GM12801 (cell line): ENCODE results near the gene OSBPL9.

Experiments used
- TF ChIP-seq, protein P1 (sequence below): IDR thresholded peaks from one replicate; pipeline ENCODE4 v1.5.1; 2011; ENCODE audit warnings: control low read depth; ENCODE audit not compliant: insufficient read length; ENCODE audit errors: extremely low read depth

OSBPL9 gene

DNA sequence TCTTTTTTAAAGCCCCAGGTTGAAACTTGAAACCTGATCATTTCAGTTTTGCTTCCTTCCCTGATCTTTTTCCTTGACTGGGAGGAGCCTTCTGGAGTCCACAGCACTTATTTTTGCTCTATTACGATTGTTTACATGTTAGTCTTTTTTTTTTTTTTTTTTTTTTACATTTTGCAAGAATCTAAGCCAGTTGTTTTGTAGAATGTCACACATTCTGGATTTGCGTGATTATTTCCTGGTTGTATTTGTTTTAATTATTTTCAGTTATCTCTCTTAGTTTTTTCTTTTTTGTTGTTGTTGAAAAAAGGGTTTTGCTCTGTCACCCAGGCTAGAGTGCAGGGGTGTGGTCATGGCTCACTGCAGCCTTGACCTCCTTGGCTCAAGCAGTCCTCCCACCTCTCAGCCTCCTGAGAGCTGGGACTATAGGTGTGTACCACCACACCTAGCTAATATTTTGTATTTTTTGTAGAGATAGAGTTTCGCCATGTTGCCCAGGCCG, 32.8 kb downstream of the OSBPL9 start:
- TF ChIP-seq, protein P1, sequence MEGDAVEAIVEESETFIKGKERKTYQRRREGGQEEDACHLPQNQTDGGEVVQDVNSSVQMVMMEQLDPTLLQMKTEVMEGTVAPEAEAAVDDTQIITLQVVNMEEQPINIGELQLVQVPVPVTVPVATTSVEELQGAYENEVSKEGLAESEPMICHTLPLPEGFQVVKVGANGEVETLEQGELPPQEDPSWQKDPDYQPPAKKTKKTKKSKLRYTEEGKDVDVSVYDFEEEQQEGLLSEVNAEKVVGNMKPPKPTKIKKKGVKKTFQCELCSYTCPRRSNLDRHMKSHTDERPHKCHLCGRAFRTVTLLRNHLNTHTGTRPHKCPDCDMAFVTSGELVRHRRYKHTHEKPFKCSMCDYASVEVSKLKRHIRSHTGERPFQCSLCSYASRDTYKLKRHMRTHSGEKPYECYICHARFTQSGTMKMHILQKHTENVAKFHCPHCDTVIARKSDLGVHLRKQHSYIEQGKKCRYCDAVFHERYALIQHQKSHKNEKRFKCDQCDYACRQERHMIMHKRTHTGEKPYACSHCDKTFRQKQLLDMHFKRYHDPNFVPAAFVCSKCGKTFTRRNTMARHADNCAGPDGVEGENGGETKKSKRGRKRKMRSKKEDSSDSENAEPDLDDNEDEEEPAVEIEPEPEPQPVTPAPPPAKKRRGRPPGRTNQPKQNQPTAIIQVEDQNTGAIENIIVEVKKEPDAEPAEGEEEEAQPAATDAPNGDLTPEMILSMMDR = no peak

DNA sequence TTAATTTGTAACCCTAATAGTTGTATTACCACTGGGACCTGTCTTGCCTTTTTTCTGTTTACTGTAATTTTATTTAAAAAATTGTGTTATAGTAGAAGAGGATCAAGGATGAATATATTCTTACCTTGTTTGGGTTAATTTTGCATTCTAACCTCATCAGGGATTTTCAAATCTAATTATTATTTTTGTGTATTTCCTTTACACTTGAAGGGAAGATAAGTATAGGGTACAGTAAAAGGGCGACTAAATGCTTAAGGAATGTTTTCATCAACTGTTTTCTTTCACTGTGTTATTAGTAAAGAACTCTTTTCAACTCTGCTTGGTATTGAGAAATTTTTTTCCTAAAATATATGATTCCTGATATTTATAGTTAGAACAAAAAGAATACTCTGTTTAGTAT, 33.3 kb downstream of the OSBPL9 start:
- TF ChIP-seq, protein P1 = no peak

DNA sequence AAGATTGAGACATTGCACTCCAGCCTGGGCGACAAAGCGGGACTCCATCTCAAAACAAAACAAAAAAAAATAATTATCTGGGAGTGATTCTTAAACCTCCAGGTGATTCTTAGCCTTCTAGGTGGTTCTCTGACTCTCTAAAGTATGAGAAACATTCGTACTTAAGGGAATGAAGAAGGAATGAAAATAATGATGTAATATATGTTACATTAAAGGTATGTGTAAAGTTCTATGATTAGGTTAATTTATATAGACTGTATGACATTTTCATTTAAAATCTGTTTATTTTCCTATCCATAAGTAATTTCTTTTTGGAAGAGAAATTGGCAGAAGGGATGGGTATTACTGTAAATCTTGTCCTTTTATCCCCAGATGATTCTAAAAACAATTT, 34.7 kb downstream of the OSBPL9 start:
- TF ChIP-seq, protein P1 = no peak

DNA sequence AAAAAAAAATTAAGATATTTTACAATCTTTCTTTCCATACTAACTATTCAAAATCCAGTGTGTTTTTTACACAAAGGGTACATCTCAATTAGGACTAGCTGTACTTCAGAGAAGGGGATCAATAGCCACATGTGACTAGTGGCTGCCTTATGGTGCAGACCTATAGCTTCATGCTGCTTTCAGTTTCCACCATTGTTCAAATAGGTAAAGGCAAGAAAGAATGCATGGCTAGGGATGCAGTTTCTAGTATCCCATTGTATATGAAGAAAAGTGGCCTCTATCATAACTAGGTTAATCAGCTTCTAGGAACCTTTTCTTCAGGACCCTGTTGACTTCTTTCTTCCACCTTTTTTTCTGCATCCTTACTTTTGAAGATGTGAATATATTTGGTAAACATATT, 35.7 kb downstream of the OSBPL9 start:
- TF ChIP-seq, protein P1 = no peak

DNA sequence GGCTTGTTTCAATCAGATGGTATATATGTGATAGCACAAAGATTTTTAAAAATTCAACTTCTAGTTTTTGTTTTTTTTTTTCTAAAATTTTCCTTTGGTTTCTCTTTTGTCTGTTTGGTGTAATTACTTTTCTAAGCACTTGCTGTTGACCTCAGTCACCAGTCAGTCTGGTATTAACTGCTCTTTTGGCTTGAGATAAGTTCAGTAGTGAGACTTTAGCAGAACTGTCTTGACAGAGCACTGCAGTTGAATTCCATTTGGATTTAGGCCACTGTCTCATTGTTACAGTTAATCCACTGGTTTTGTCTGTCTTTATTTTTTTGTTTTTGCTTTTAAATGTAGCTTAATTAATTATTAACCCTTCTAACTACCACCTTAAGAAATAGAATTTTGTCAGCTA, 36.2 kb downstream of the OSBPL9 start:
- TF ChIP-seq, protein P1 = no peak

DNA sequence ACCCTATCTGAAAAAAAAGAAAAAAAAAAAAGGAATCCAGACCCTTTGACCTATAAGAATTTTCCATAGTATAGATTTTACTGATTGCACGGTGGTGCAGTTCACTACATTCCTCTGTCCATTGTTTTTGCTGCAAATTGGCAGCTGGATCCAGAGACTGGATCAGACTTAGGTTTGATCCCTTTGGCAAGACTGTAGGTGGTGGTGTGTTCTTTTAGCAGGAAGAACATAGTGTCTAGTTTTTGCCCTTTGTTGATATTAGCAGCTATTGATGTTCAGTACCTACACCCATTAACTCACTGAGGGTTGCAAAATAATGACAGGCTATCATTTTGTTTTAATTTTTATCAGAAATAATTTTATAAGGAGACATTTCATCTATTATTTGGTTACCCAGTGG, 37.1 kb downstream of the OSBPL9 start:
- TF ChIP-seq, protein P1 = no peak

DNA sequence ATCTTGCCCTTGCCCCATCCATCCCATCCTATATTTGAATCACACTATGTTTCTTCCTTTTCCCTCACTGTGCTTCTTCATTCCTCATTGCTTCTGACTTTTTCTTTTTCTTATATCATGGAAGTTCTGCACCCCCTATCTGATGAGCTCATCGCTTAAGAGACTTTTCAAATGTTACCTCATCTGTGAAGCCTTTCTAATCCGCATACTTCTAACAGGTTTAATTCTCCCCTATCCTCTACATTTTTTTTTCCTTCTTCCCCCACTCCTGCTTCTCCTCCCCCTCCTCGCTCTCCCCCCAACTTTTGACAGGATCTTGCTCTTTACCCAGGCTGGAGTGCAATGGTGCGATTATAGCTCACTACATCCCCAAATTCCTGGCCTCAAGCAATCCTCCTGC, 39.5 kb downstream of the OSBPL9 start:
- TF ChIP-seq, protein P1 = no peak

DNA sequence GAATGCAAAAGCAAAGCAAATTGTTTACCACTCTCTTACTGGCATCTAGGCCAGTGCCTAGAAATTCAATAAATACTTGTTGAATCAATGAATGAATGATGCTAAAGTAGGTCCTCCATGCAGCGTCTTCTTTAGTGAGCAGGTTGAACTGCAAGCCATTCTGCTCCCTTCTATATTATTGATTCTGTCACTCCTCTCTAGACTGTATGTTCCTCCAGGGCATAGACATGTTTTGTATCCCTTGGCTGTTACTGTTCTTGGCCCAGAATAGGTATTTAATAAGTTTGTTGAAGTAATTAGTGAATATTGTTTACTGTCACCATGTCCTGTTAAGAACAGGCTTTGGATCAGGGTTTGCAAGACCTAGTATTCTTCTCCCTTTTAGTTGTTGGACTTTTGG, 43.7 kb downstream of the OSBPL9 start:
- TF ChIP-seq, protein P1 = no peak
